ENCODE data around the gene NKAIN1. TPM values are rescaled to one million over a fixed set of nuclear protein-coding genes. Genes with fewer than 3 reads are reported as not detected.

Gene NKAIN1
- polyA plus RNA-seq = 1.3 and 2.3 TPM in 2 replicates

GRCh38 chr1:31239653-31240241 is at the start of gene NKAIN1:
Gene NKAIN1, minus strand, starts transcription at chr1:31239887. Its CDS starts 340 bp downstream, at chr1:31239547.

Other genes starting within 250 kb of the NKAIN1 start
- 33.9 and 56.3 TPM in 2 replicates for gene PUM1, start 174.2 kb downstream of the NKAIN1 start, polyA plus RNA-seq
- 16.3 and 19.5 TPM in 2 replicates for gene SNRNP40, start 56.9 kb upstream of the NKAIN1 start, polyA plus RNA-seq
- gene ZCCHC17, start 57.1 kb upstream of the NKAIN1 start, polyA plus RNA-seq = 142 and 177 TPM in 2 replicates
- 242 and 583 TPM in 2 replicates for gene FABP3, start 133.2 kb upstream of the NKAIN1 start, polyA plus RNA-seq
- gene SERINC2, start 173.3 kb upstream of the NKAIN1 start, polyA plus RNA-seq = 0.24 and 1.2 TPM in 2 replicates